Tibial artery (tissue), 4 donors: ENCODE data around the gene ERGIC1.

Experiments
- DNase-seq, 2 donors: peaks; one replicate each; pipeline ENCODE4 v3.0.0-alpha.2; 2019
- H3K27ac ChIP-seq, 2 donors: fragments of 200-600 bp; sonication (generic) in 1 of 2; 1 replicate in 1 of 2; 2 replicates in 1 of 2; pipeline ENCODE4 v1.5.1; 2018 to 2019; ENCODE audit warnings: mild to moderate bottlenecking in 1 of 2
- H3K27me3 ChIP-seq, 2 donors: fragments of 200-600 bp; sonication (generic) in 1 of 2; one replicate each; pipeline versions ENCODE4 v1.5.1 to v1.6.0; 2016 to 2019
- H3K36me3 ChIP-seq, 3 donors: fragments of 200-600 bp; sonication (generic) in 2 of 3; one replicate each; pipeline ENCODE4 v1.5.1; 2016 to 2019; ENCODE audit warnings: mild to moderate bottlenecking in 2 of 3
- H3K4me1 ChIP-seq, 4 donors: fragments of 200-600 bp; sonication (generic) in 2 of 4; 1 replicate in 3 of 4; 2 replicates in 1 of 4; pipeline ENCODE4 v1.5.1; 2016 to 2019
- H3K4me3 ChIP-seq, 2 donors: fragments of 200-600 bp; sonication (generic) in 1 of 2; 1 replicate in 1 of 2; 2 replicates in 1 of 2; pipeline ENCODE4 v1.5.1; 2018 to 2019; ENCODE audit warnings: mild to moderate bottlenecking in 2 of 2
- H3K9me3 ChIP-seq, 3 donors: fragments of 200-600 bp; sonication (generic) in 1 of 3; one replicate each; pipeline ENCODE4 v1.5.1; 2016 to 2019
- intact Hi-C: fragments of 100-400 bp; cut with DNase I; formaldehyde crosslinking; loops from one replicate; pipeline ENCODE4 v1.15.0; 2023; ENCODE audit warnings: low total_unique reads
- TF ChIP-seq, protein P1 (sequence below), 2 experiments: fragments of 200-600 bp in 1 of 2; fragments of 450-650 bp in 1 of 2; IDR thresholded peaks; one replicate each; pipeline ENCODE4 v1.5.1; 2017 to 2019; ENCODE audit warnings: antibody characterized with exemption in 2 of 2, mild to moderate bottlenecking in 1 of 2, moderate library complexity in 1 of 2

The ERGIC1 gene

DNA sequence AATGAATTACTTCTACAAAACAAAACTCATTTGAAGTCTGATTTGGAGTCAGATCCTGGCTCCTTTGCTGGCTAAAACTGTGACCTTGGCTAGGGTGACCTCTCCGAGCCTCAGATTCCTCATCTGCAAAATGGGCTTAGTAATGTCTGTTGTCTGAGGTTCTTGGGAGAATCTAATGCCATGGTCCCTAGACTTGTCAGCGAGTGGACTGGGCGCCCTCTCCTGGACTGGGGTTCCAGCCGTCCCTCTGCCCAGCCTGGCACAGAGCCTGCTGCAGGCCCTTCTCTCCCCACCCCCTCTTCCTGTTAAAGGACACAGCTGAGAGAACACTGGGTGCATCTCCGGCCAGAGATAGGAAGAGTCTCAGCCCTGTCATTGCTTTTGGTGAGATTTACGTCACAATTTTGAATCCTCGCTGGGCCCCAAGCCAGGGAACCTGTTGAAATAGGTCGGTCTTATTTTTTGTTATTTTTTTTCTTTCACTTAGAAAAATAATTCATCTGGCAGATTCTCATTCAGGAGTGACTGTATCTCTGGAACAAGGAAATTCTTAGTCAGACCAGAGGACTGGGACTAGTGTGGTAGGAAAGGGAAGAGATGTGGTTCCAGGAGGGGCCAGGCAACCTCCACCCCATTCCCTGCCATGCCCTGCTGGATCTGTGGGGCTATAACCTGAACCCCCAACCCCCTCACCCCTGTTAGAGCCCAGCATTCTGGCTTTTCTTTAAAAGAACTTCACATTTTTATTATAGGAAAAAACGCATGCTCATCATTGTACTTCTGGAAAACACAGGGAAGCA, 77.0 kb downstream of the ERGIC1 start:
- H3K4me3 ChIP-seq, result no peak overlapping the region
- intact Hi-C loops, result no loop called here
- H3K27me3 ChIP-seq, result no peaks in the 10 kb centered on the region
- no peaks in the 10 kb centered on the region for H3K9me3 ChIP-seq
- peak overlapping the region; percentile 54 to 72 for H3K27ac ChIP-seq
- DNase-seq, result peak; percentile 85 to 92
- TF ChIP-seq, protein P1, sequence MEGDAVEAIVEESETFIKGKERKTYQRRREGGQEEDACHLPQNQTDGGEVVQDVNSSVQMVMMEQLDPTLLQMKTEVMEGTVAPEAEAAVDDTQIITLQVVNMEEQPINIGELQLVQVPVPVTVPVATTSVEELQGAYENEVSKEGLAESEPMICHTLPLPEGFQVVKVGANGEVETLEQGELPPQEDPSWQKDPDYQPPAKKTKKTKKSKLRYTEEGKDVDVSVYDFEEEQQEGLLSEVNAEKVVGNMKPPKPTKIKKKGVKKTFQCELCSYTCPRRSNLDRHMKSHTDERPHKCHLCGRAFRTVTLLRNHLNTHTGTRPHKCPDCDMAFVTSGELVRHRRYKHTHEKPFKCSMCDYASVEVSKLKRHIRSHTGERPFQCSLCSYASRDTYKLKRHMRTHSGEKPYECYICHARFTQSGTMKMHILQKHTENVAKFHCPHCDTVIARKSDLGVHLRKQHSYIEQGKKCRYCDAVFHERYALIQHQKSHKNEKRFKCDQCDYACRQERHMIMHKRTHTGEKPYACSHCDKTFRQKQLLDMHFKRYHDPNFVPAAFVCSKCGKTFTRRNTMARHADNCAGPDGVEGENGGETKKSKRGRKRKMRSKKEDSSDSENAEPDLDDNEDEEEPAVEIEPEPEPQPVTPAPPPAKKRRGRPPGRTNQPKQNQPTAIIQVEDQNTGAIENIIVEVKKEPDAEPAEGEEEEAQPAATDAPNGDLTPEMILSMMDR (IDR thresholded peaks at IDR 0.05), result no peak
- peaks cover 4 to 68% (median 35%) of the 10 kb centered on the region in 4 donors for H3K4me1 ChIP-seq
- peaks cover 16 to 47% (median 23%) of the 10 kb centered on the region in 3 donors for H3K36me3 ChIP-seq

DNA sequence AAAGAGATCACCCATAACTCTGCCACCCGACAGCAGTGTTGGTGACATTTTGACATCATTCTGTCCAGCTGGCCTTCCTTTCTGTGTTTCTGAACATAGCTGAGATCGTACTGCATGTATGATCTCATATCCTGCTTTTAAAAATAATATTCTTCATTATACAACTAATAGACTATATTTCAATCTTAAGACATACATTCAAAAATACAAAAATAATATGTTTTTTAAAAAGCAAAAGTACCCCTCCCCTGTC, 77.5 kb downstream of the ERGIC1 start:
- no peak overlapping the region for H3K4me3 ChIP-seq
- H3K27me3 ChIP-seq, result no peaks in the 10 kb centered on the region
- TF ChIP-seq, protein P1 (IDR thresholded peaks at IDR 0.05), result no peak
- H3K36me3 ChIP-seq, result peaks cover 21 to 52% (median 29%) of the 10 kb centered on the region in 3 donors
- H3K9me3 ChIP-seq, result no peaks in the 10 kb centered on the region
- peaks cover 4 to 63% (median 30%) of the 10 kb centered on the region in 4 donors for H3K4me1 ChIP-seq
- intact Hi-C loops, result no loop called here
- no peak for DNase-seq
- H3K27ac ChIP-seq, result peak overlapping the region; percentile 54 to 72

DNA sequence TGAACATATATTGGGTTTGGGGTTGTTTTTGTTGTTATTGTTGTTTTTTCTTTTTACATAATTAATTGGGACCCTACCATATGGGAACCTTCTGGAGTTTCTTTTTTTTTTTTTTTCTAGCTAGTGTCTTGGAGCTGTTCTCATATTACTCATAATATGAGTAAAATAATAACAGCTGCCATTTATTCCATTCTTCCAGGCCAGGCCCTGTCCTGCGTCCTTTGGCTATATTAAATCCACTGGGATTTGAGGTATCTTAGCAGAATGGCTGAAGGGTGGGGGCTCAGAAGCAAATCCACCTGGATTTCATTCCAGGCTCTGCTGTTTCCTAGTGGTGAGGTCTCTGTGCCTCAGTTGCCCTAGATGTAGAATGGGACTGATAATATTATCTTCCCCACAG, 77.9 kb downstream of the ERGIC1 start:
- H3K4me3 ChIP-seq, result no peak overlapping the region
- TF ChIP-seq, protein P1 (IDR thresholded peaks at IDR 0.05), result no peak
- H3K27me3 ChIP-seq, result no peaks in the 10 kb centered on the region
- H3K27ac ChIP-seq, result peak overlapping the region; percentile 54 to 72
- H3K9me3 ChIP-seq, result no peaks in the 10 kb centered on the region
- no peak for DNase-seq
- H3K4me1 ChIP-seq, result peaks cover 4 to 59% (median 26%) of the 10 kb centered on the region in 4 donors
- intact Hi-C loops, result no loop called here
- peaks cover 21 to 56% (median 32%) of the 10 kb centered on the region in 3 donors for H3K36me3 ChIP-seq

DNA sequence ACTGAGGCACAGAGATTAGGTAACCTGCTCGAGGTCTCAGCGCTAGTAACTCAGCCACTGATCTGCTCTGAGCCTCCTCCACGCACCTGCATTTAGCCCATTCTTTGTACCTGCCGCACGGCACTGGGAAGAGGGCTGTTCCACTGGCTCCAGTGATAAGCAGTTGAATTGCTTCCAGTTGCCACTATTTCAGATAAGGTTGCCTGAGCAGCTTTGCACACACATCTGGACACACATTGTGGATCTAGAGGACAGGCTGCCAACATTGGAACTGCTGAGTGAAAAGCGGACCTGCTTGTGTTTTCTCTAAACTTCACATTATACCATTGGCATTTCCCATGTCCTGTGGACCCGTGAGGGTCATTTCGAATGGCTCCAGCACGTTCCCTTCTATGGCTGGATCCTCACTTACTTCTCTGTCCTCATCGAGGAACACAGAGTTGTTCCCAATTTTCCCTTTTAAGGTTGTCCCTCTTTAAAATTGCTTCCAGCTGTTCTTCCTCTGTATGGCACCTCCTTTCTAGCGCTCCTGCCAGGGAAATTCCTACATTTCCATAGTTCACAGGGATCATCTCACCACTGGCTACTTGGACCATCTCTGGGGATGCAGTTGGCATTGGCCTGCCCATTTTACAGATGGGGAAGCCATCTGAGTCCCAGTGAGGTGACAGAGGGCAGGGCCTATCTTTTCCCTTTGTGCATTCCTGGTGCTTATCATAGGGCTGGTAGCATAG, 79.2 kb downstream of the ERGIC1 start:
- no peak for DNase-seq
- Histone ChIP-seq H3K27me3 (no peaks in the 10 kb centered on the region), H3K4me1 (peaks cover 4 to 47% (median 18%) of the 10 kb centered on the region in 4 donors), H3K9me3 (no peaks in the 10 kb centered on the region), H3K4me3 (no peak overlapping the region), H3K36me3 (peaks cover 21 to 68% (median 36%) of the 10 kb centered on the region in 3 donors), H3K27ac (peak overlapping the region; percentile 54 to 72)
- intact Hi-C loops, result no loop called here
- TF ChIP-seq, protein P1 (IDR thresholded peaks at IDR 0.05), result no peak

DNA sequence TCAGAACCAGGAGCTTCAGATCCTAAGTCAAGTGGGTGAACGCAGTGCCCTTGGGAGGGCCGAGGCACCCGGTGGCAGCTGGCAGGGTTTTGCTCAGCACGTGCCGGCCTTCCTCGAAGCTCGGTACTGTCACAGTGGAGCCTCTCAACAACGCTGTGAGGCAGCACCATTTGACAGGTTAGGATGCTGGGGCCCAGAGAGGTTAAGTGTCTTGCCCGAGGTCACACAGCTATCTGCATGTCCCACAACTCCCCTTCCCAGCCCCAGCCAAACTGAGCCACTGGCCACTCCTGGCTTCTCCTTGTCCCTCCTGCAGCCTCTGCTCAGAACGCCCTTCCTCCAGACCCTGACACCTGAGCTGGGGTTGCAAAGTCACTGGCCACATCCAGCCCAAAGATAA, 81.5 kb downstream of the ERGIC1 start:
- TF ChIP-seq, protein P1 (IDR thresholded peaks at IDR 0.05), result no peak
- Histone ChIP-seq H3K4me1 (peaks cover 4 to 52% (median 28%) of the 10 kb centered on the region in 4 donors), H3K36me3 (peaks cover 27 to 78% (median 54%) of the 10 kb centered on the region in 3 donors), H3K27ac (no peak overlapping the region), H3K9me3 (no peaks in the 10 kb centered on the region), H3K27me3 (no peaks in the 10 kb centered on the region), H3K4me3 (no peak overlapping the region)
- no peak for DNase-seq
- intact Hi-C loops, result no loop called here
